ENCODE results near the gene CDC14A.
"Not testable (repeated sequence)": the region's sequence is repeated elsewhere in the genome, so short reads cannot be mapped to it uniquely, and the experiment has no call there.

Gene CDC14A

GRCh38 chr1:100363831-100364230, 11.5 kb downstream of the CDC14A start:
- no peak for DNase-seq (ENCODE audit: low read depth)

- DNase-seq (ENCODE audit: low read depth), result no peak
These were observed 12.4 kb downstream of the CDC14A start for GRCh38 chr1:100364697-100365096.

GRCh38 chr1:100366209-100366525, 13.9 kb downstream of the CDC14A start:
- DNase-seq (ENCODE audit: low read depth), result no peak

- DNase-seq (ENCODE audit: low read depth), result not testable (repeated sequence)
These were observed 17.0 kb downstream of the CDC14A start for GRCh38 chr1:100369339-100369738.

GRCh38 chr1:100373953-100374352, 21.6 kb downstream of the CDC14A start:
- not testable (repeated sequence) for DNase-seq (ENCODE audit: low read depth)

GRCh38 chr1:100376890-100377289, 24.6 kb downstream of the CDC14A start:
- not testable (repeated sequence) for DNase-seq (ENCODE audit: low read depth)

- DNase-seq (ENCODE audit: low read depth), result no peak
These were observed 25.5 kb downstream of the CDC14A start for GRCh38 chr1:100377590-100378361.

- no peak for DNase-seq (ENCODE audit: low read depth)
These were observed 26.6 kb downstream of the CDC14A start for GRCh38 chr1:100378956-100379355.

GRCh38 chr1:100380635-100381034, 28.3 kb downstream of the CDC14A start:
- DNase-seq (ENCODE audit: low read depth), result no peak

GRCh38 chr1:100382657-100383056, 30.4 kb downstream of the CDC14A start:
- no peak for DNase-seq (ENCODE audit: low read depth)

GRCh38 chr1:100383743-100384405, 31.6 kb downstream of the CDC14A start:
- DNase-seq (ENCODE audit: low read depth), result no peak

- DNase-seq (ENCODE audit: low read depth), result no peak
These were observed 34.9 kb downstream of the CDC14A start for GRCh38 chr1:100387209-100387608.

GRCh38 chr1:100387657-100388350, 35.5 kb downstream of the CDC14A start:
- DNase-seq (ENCODE audit: low read depth), result no peak

- no peak for DNase-seq (ENCODE audit: low read depth)
These were observed 38.2 kb downstream of the CDC14A start for GRCh38 chr1:100390531-100390930.

- DNase-seq (ENCODE audit: low read depth), result no peak
These were observed 39.4 kb downstream of the CDC14A start for GRCh38 chr1:100391675-100392074.

- DNase-seq (ENCODE audit: low read depth), result no peak
These were observed 40.5 kb downstream of the CDC14A start for GRCh38 chr1:100392756-100393155.

GRCh38 chr1:100394285-100394684, 42.0 kb downstream of the CDC14A start:
- no peak for DNase-seq (ENCODE audit: low read depth)

- no peak for DNase-seq (ENCODE audit: low read depth)
These were observed 43.6 kb downstream of the CDC14A start for GRCh38 chr1:100395913-100396312.

- no peak for DNase-seq (ENCODE audit: low read depth)
These were observed 44.3 kb downstream of the CDC14A start for GRCh38 chr1:100396651-100397050.

GRCh38 chr1:100397681-100398080, 45.4 kb downstream of the CDC14A start:
- no peak for DNase-seq (ENCODE audit: low read depth)

- no peak for DNase-seq (ENCODE audit: low read depth)
These were observed 46.3 kb downstream of the CDC14A start for GRCh38 chr1:100398648-100399047.

- no peak for DNase-seq (ENCODE audit: low read depth)
These were observed 48.1 kb downstream of the CDC14A start for GRCh38 chr1:100400404-100400803.

GRCh38 chr1:100404821-100405220, 52.5 kb downstream of the CDC14A start:
- peak; percentile 10 for DNase-seq (ENCODE audit: low read depth)

Data from HS-5 (cell line).